Measurements from ENCODE around the gene STPG1. TPM values are rescaled to one million over a fixed set of nuclear protein-coding genes. Genes with fewer than 3 reads are reported as not detected.

The STPG1 gene
- total and polyA plus RNA-seq, 3 donors from 2014 or later, result 25.1 to 67.6 (median 45.9) TPM

DNA sequence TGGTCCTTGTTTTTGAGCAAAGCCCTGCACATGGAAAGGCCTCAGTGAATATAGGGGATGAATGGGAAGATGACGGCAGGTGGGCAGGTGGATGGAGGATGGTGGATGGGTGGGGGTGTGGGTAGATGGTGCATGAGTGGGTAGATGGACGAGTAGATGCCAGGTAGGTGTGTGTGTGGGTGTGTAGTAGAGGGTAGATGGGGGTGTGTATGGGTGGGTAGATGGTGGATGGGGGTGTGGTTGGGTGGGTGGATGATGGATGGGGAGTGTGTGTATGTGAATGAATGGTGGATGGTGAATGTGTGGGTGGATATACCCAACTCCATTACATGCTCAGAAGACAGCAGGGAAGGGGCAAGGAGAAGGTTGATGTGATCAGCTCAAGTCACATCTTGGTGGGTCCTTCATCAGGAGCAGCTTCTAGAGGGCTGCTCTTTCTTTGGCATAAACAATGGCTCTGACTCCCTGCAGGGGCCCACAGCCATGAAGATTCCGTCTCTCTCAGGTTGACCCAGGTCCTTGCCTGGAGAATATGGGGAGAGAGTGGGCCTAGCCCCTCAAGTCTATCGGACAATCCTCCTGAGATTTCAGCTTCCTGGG lies 60.2 kb downstream of the STPG1 start:
- WGBS, 2 donors, result 95 to 96% methylated on average over 4 of the region's 4 CpGs
- intact Hi-C loops (cut with DNase I; ENCODE audit: low total_unique reads), result no loop called here
- no peak for DNase-seq
- Histone ChIP-seq H3K9me3 (no peaks in the 10 kb centered on the region), H3K4me3 (no peak overlapping the region), H3K27me3 (no peaks in the 10 kb centered on the region), H3K27ac (no peak overlapping the region), H3K36me3 (ENCODE audit: low read depth, missing control alignments) (no peaks in the 10 kb centered on the region), H3K4me1 (no peaks in the 10 kb centered on the region)
- TF ChIP-seq POLR2A (IDR thresholded peaks at IDR 0.05) (no peak), CTCF (IDR thresholded peaks at IDR 0.05) (no peak)

DNA sequence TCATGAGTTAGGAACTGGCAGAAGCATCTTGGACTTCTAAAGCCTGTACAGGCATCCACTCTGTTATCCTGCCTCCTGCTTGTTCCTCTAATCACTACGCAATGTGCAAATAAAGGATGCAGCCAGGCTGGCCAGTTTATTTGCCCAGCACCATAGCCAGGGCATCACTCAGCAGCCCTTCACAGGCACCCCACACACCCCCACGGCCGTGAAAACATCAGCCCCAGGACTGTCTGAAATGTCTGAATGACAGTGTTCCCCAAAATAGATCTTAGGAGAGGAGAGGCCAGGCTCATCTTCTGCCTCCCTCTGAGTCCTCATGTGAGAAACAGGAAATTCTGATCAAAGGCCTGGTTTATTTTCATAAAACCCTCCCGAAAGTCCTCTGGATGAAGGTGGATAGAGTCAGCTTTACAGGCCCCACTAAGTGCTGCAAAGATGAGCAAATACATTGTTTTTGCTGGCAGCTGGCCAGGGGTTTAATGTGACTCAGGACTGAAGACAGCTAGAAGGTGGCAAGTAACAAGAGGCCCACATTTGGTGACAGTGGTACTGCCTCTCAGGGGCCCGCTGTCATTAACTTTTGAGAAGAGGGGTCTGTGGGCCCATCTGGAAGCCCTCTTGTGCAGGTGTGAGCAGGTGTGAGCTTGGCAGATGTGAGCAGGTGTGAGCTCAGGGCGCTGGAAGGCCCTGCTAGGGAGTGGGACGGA lies 61.5 kb downstream of the STPG1 start:
- Histone ChIP-seq H3K27ac (no peak overlapping the region), H3K27me3 (no peaks in the 10 kb centered on the region), H3K4me3 (no peak overlapping the region), H3K36me3 (ENCODE audit: low read depth, missing control alignments) (no peaks in the 10 kb centered on the region), H3K9me3 (no peaks in the 10 kb centered on the region), H3K4me1 (no peaks in the 10 kb centered on the region)
- TF ChIP-seq POLR2A (IDR thresholded peaks at IDR 0.05) (no peak), CTCF (IDR thresholded peaks at IDR 0.05) (no peak)
- 76 to 82% methylated on average over 7 of the region's 7 CpGs for WGBS, 2 donors
- DNase-seq, result no peak
- intact Hi-C loops (cut with DNase I; ENCODE audit: low total_unique reads), result no loop called here

DNA sequence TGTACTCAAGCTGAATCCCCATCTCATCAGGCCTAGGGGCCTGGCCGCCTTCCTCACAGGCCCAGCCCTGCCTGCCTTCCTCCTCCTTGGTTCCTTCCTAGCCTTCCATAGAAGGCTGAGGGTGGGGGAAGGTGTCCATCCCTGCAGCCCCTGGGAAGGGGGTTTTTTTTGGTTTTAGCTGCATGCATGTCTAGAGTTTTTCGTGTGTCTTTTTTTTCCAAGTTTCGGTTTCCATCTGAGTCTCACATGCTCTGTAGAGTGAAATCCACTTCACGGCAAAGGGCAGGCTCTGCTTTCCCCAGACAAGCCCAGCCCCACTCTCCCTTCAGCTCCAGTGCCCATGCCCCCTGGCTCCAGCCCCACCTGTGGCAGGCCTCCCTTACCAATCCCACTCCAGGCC lies 62.3 kb downstream of the STPG1 start:
- TF ChIP-seq CTCF (IDR thresholded peaks at IDR 0.05), result no peak
- no peak for TF ChIP-seq POLR2A (IDR thresholded peaks at IDR 0.05)
- intact Hi-C loops (cut with DNase I; ENCODE audit: low total_unique reads), result no loop called here
- no peaks in the 10 kb centered on the region for H3K4me1 ChIP-seq
- no peaks in the 10 kb centered on the region for H3K36me3 ChIP-seq (ENCODE audit: low read depth, missing control alignments)
- no peaks in the 10 kb centered on the region for H3K27me3 ChIP-seq
- no peaks in the 10 kb centered on the region for H3K9me3 ChIP-seq
- 86 to 91% methylated on average over 4 of the region's 4 CpGs for WGBS, 2 donors
- no peak for DNase-seq
- H3K27ac ChIP-seq, result no peak overlapping the region
- H3K4me3 ChIP-seq, result no peak overlapping the region

DNA sequence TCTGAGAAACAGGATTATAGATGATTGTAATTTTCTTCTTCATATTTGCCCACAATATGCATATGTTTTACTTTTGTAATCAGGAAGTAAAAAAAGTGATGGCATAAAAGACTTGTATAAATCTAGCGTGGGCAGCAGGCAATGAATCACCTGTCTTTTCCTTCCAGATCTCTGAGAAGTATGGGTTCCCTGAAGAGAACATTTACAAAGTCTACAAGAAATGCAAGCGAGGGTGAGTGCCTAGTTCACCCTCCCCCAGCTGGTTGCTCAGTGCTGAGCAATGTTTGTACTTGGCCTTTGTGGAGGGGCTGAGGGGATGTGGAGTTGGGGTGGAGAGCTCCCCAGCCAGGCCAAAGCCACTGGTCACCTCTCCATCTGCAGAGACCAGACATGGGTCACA lies 63.7 kb downstream of the STPG1 start:
- H3K4me1 ChIP-seq, result no peaks in the 10 kb centered on the region
- no peaks in the 10 kb centered on the region for H3K9me3 ChIP-seq
- H3K27me3 ChIP-seq, result no peaks in the 10 kb centered on the region
- no peaks in the 10 kb centered on the region for H3K36me3 ChIP-seq (ENCODE audit: low read depth, missing control alignments)
- no peak overlapping the region for H3K4me3 ChIP-seq
- intact Hi-C loops (cut with DNase I; ENCODE audit: low total_unique reads), result no loop called here
- DNase-seq, result no peak
- no peak overlapping the region for H3K27ac ChIP-seq
- TF ChIP-seq CTCF (IDR thresholded peaks at IDR 0.05) (no peak), POLR2A (IDR thresholded peaks at IDR 0.05) (no peak)
- 86 to 92% methylated on average over 2 of the region's 2 CpGs for WGBS, 2 donors

DNA sequence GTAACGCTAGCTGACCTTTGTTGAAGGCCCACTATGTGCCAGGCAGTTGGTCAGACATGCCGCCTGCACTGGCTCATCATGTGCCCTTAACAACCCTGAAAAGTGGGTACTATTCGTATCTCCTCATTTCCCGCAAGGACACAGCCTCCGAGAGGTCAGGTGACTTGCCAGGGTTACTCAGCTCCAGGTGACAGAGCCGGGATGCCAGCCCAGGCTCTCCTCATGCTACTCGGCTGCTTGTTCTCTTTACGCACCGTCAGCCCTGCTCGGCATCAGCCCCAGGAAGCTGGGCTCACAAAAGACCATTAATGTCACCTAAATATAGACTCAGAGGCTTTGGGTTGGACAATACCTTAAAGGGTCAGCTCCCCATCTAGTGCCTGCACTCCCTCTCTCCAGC lies 65.4 kb downstream of the STPG1 start:
- no peaks in the 10 kb centered on the region for H3K4me1 ChIP-seq
- no peaks in the 10 kb centered on the region for H3K27me3 ChIP-seq
- H3K9me3 ChIP-seq, result no peaks in the 10 kb centered on the region
- H3K36me3 ChIP-seq (ENCODE audit: low read depth, missing control alignments), result no peaks in the 10 kb centered on the region
- TF ChIP-seq POLR2A (IDR thresholded peaks at IDR 0.05), result no peak
- no peak for TF ChIP-seq CTCF (IDR thresholded peaks at IDR 0.05)
- no peak overlapping the region for H3K4me3 ChIP-seq
- 90 to 92% methylated on average over 10 of the region's 10 CpGs for WGBS, 2 donors
- DNase-seq, result no peak
- H3K27ac ChIP-seq, result no peak overlapping the region
- intact Hi-C loops (cut with DNase I; ENCODE audit: low total_unique reads), result no loop called here

All from testis (tissue), 3 donors.